HL-60 (cell line): ENCODE measurements around the gene GRIA1.

ENCODE experiments used
- DNase-seq, 2 experiments: peaks; one replicate each; pipeline ENCODE4 v3.0.0-alpha.2; 2010 to 2020; ENCODE audit warnings: low read depth in 1 of 2, low spot score in 1 of 2
- H3K27ac ChIP-seq: fragments of 250-450 bp; sonication (Bioruptor Pico); replicated peaks from 2 replicates; pipeline ENCODE4 v1.5.1; 2020; ENCODE audit warnings: mild to moderate bottlenecking, moderate library complexity
- H3K27me3 ChIP-seq: fragments of 250-450 bp; sonication (Bioruptor Pico); 2 replicates; pipeline ENCODE4 v1.5.1; 2021; ENCODE audit warnings: mild to moderate bottlenecking, moderate library complexity; ENCODE audit not compliant: insufficient read depth, poor library complexity, severe bottlenecking
- H3K4me3 ChIP-seq: replicated peaks from 2 replicates; pipeline ENCODE4 v1.5.1; 2011; ENCODE audit warnings: mild to moderate bottlenecking, control low read depth, low read length; ENCODE audit not compliant: insufficient read depth
- GABPA ChIP-seq: IDR thresholded peaks from 2 replicates; pipeline ENCODE4 v1.6.1; 2012; ENCODE audit warnings: low read depth
- POLR2AphosphoS5 ChIP-seq: IDR thresholded peaks from 2 replicates; pipeline ENCODE4 v1.6.1; 2012; ENCODE audit warnings: low read depth
- REST ChIP-seq: IDR thresholded peaks from 2 replicates; pipeline ENCODE4 v1.6.1; 2012; ENCODE audit warnings: low read depth; ENCODE audit not compliant: insufficient replicate concordance
- SPI1 ChIP-seq: IDR thresholded peaks from 2 replicates; pipeline ENCODE4 v1.6.1; 2012; ENCODE audit warnings: low read depth, mild to moderate bottlenecking, borderline replicate concordance
- TF ChIP-seq, protein P1 (sequence below): IDR thresholded peaks from one replicate; pipeline ENCODE4 v1.5.1; 2011; ENCODE audit warnings: low read length, control low read depth, inconsistent platforms; ENCODE audit not compliant: insufficient read depth

Gene GRIA1

DNA sequence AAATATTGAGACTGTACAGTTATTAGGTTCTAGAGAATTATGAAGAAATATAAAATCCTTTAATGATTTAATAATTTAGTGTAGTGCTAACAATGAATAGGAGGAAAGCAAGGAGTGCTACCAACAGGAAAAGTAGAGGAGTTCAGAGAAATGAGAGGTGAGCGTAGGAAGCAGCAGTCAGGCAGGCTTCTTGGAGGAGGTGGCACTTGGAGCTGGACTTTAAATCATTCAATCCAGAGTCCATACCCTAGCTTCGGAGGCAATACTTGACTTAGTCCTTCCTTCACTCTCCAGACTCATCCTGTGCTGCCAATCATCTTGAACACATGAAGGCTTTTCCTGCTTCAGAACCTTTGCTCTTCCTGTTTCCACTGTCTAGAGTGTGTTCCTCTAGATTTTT is 254.3 kb downstream of the GRIA1 start:
- DNase-seq = no peak
- no peak for TF ChIP-seq POLR2AphosphoS5
- TF ChIP-seq GABPA = no peak
- no peak for TF ChIP-seq REST
- no peak for TF ChIP-seq SPI1
- TF ChIP-seq, protein P1, sequence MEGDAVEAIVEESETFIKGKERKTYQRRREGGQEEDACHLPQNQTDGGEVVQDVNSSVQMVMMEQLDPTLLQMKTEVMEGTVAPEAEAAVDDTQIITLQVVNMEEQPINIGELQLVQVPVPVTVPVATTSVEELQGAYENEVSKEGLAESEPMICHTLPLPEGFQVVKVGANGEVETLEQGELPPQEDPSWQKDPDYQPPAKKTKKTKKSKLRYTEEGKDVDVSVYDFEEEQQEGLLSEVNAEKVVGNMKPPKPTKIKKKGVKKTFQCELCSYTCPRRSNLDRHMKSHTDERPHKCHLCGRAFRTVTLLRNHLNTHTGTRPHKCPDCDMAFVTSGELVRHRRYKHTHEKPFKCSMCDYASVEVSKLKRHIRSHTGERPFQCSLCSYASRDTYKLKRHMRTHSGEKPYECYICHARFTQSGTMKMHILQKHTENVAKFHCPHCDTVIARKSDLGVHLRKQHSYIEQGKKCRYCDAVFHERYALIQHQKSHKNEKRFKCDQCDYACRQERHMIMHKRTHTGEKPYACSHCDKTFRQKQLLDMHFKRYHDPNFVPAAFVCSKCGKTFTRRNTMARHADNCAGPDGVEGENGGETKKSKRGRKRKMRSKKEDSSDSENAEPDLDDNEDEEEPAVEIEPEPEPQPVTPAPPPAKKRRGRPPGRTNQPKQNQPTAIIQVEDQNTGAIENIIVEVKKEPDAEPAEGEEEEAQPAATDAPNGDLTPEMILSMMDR = no peak
- Histone ChIP-seq H3K4me3 (no peak overlapping the region), H3K27ac (no peak overlapping the region), H3K27me3 (no peaks in the 10 kb centered on the region)

DNA sequence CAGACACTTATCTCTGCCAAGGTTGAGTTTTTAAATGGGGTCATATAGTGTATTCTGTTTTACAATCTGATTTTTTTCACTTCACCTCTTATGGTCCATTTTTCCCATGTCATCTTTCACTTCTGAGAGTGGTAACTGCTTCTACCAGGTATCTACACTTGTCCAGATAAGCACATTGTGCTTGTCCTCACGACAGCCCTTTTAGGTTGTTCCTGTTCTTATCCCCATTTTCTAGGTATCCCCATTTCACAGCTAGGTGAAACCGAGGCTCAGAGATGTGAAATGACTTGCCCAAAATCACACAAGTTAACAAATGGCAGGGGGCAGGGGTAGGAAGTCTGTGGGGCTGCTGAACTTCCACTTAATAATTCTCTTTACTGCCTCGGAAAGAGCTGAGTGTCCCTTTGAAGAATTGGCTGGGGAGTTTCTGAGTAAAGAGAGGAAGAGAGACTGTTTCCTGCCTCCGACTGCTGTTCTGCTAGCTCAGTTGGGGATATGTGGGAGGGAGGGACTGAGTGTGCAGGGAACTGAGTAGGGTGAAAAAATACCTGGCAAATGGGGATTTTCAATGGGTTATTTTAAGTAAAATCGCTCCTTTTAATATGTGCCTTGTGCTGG is 255.4 kb downstream of the GRIA1 start:
- TF ChIP-seq, protein P1 = no peak
- TF ChIP-seq GABPA = no peak
- no peak for TF ChIP-seq REST
- no peak for TF ChIP-seq POLR2AphosphoS5
- TF ChIP-seq SPI1 = no peak
- no peak for DNase-seq
- Histone ChIP-seq H3K27me3 (no peaks in the 10 kb centered on the region), H3K4me3 (no peak overlapping the region), H3K27ac (no peak overlapping the region)

GRCh38 chr5:153746440-153746839 is 256.0 kb downstream of the GRIA1 start:
- H3K27ac ChIP-seq = no peak overlapping the region
- no peak overlapping the region for H3K4me3 ChIP-seq
- H3K27me3 ChIP-seq = no peaks in the 10 kb centered on the region
- TF ChIP-seq GABPA = no peak
- no peak for TF ChIP-seq REST
- TF ChIP-seq POLR2AphosphoS5 = no peak
- TF ChIP-seq, protein P1 = no peak
- no peak for TF ChIP-seq SPI1
- no peak for DNase-seq
